Measurements from ENCODE around the gene PDGFD.

The PDGFD gene

GRCh38 chr11:104183593-104183992 is 19.6 kb upstream of the PDGFD start:
- DNase-seq (ENCODE audit: extremely low read depth, low read depth), result no peak
- no peak for TF ChIP-seq CTCF (IDR thresholded peaks at IDR 0.05; ENCODE audit: low read depth, low read length, missing control alignments)
- H3K4me3 ChIP-seq (replicated peaks; ENCODE audit: low read depth, low read length), result no peak overlapping the region

- no peak overlapping the region for H3K4me3 ChIP-seq (replicated peaks; ENCODE audit: low read depth, low read length)
- no peak for TF ChIP-seq CTCF (IDR thresholded peaks at IDR 0.05; ENCODE audit: low read depth, low read length, missing control alignments)
- no peak for DNase-seq (ENCODE audit: extremely low read depth, low read depth)
These were observed 11.8 kb upstream of the PDGFD start for GRCh38 chr11:104175769-104176168.

DNA sequence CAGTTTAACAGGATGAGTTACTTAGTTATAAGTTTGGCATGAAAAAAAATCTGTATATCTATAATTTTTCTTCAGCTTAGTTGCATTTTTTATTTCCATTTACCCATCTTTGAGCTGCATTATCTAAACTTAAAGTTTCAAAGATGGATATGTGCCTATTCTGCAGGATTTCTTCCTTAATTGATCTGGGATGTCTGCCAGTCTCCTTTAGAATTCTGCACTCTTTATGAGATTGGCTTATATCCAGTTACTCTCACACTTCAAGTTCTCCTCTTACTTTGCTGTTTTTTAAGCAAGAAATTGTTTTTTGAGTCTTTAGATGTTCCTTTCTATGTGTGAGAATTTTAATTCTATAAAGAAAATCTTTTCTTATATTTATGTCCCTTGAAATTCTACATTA is 5.1 kb upstream of the PDGFD start:
- DNase-seq (ENCODE audit: extremely low read depth, low read depth), result no peak
- no peak for TF ChIP-seq CTCF (IDR thresholded peaks at IDR 0.05; ENCODE audit: low read depth, low read length, missing control alignments)
- no peak overlapping the region for H3K4me3 ChIP-seq (replicated peaks; ENCODE audit: low read depth, low read length)

DNA sequence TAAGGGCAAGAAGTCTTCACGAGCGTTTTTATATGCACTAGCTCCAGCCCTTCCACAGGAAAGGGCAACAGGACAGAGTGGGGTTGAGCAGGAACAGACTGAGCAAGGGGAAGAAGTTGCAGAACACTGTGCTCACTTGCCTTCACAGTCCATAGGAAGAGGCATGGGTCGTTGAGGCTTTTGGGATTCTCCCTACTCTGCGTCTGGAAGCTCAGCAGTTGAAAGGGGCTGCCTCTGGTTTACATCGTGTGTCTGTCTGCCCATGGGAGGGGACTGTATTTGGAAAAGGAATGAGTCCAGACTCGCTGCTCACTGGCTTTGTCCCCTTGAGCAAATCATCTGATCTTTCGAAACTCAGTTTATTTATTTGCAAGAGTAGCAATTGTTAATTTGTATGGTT is 1.1 kb upstream of the PDGFD start:
- TF ChIP-seq CTCF (IDR thresholded peaks at IDR 0.05; ENCODE audit: low read depth, low read length, missing control alignments), result no peak
- H3K4me3 ChIP-seq (replicated peaks; ENCODE audit: low read depth, low read length), result no peak overlapping the region
- DNase-seq (ENCODE audit: extremely low read depth, low read depth), result no peak

DNA sequence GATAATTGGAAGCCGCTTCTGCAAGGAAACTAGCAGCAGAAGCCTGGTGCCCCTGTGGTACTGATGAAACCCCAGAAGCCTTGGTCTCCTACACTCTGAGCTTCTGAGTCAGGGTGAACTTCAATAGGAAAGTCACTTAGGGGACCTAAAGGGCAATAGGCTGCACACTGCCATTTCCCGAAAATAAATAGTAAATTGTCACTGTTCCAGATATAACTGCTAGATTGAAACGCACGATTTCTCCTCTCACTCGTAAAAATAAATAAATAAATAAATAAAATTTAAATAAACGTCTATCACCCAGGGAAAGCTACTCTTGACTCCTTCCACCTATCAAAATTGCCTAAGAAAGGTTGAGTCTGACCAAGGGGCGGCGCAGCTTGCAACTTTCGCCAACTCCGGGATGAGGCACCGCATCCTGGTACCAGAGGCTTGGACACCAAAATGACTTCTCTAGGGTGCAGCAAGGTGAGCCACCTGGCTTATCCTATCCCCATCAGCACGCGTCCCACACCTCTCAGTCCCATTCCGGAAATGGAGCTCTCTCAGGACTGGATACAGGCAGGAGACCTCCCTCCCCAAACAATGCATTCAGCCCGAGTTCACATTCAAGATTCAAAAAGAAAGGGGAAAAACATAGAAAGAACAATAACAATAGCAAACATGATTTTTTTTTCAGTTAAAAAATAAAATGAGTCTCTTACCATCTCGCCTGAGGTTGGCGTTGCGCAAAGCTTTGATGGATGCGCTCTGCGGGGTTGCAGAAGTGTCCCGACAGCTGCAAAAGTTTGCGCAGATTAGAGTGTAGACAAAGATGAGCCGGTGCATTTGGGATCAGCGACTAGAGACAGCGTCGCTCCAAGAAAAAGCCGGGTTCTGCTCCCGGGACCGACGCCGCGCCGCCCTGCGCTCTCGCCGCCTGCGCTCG is 583 bp downstream of the PDGFD start:
- H3K4me3 ChIP-seq (replicated peaks; ENCODE audit: low read depth, low read length), result peak overlapping the region; percentile 49
- no peak for TF ChIP-seq CTCF (IDR thresholded peaks at IDR 0.05; ENCODE audit: low read depth, low read length, missing control alignments)
- DNase-seq (ENCODE audit: extremely low read depth, low read depth), result no peak

- no peak overlapping the region for H3K4me3 ChIP-seq (replicated peaks; ENCODE audit: low read depth, low read length)
- no peak for DNase-seq (ENCODE audit: extremely low read depth, low read depth)
- no peak for TF ChIP-seq CTCF (IDR thresholded peaks at IDR 0.05; ENCODE audit: low read depth, low read length, missing control alignments)
These were observed 2.0 kb downstream of the PDGFD start for GRCh38 chr11:104161751-104162450.

All from HFF-Myc (cell line).